Choroid plexus epithelial cell (primary cell): ENCODE measurements around the gene EVC.

Source experiments
- DNase-seq: peaks from one replicate; pipeline ENCODE4 v3.0.0-alpha.2; 2010; ENCODE audit warnings: low read depth
- H3K4me3 ChIP-seq: 2 replicates; pipeline ENCODE4 v1.5.1; 2011; ENCODE audit warnings: low read depth, mild to moderate bottlenecking, control low read depth, low read length, moderate library complexity
- CTCF ChIP-seq: conservative IDR thresholded peaks from 2 replicates; pipeline ENCODE4 v1.5.1; 2011; ENCODE audit warnings: low read depth, mild to moderate bottlenecking, control low read depth, inconsistent platforms, low read length, moderate library complexity

Gene EVC

GRCh38 chr4:5730436-5730835 is 19.4 kb downstream of the EVC start:
- no peak for TF ChIP-seq CTCF
- no peak overlapping the region for H3K4me3 ChIP-seq
- DNase-seq: no peak

- no peak for TF ChIP-seq CTCF
- no peak overlapping the region for H3K4me3 ChIP-seq
- DNase-seq: no peak
Observed at GRCh38 chr4:5730993-5731990, 20.3 kb downstream of the EVC start.

GRCh38 chr4:5732158-5732557 is 21.2 kb downstream of the EVC start:
- no peak for DNase-seq
- no peak for TF ChIP-seq CTCF
- H3K4me3 ChIP-seq: no peak overlapping the region

GRCh38 chr4:5734853-5735252 is 23.9 kb downstream of the EVC start:
- TF ChIP-seq CTCF: no peak
- H3K4me3 ChIP-seq: no peak overlapping the region
- no peak for DNase-seq

- no peak for TF ChIP-seq CTCF
- no peak for DNase-seq
- H3K4me3 ChIP-seq: no peak overlapping the region
Observed at GRCh38 chr4:5735463-5735862, 24.5 kb downstream of the EVC start.

DNA sequence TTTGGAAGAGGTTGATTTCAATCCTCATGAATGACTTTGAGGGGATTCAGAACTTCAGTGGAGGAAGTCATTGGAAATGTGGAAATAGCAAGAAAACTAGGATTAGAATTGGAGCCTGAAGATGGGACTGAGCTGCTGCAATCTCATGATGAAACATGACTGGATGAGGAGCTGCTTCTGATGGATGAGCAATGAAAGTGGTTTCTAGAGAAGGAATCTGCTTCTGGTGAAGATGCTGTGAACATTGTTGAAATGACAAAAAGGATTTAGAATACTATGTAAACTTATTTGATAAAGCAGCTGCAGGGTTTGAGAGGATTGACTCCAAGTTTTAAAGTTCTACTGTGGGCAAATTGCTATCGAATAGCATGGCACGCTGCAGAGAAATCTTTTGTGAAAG is 27.1 kb downstream of the EVC start:
- no peak overlapping the region for H3K4me3 ChIP-seq
- DNase-seq: no peak
- TF ChIP-seq CTCF: no peak

GRCh38 chr4:5742388-5742787 is 31.4 kb downstream of the EVC start:
- DNase-seq: no peak
- TF ChIP-seq CTCF: no peak
- no peak overlapping the region for H3K4me3 ChIP-seq
